Muscle of arm (tissue), 12 donors: ENCODE data around the gene CHTOP. TPM values are rescaled to one million over a fixed set of nuclear protein-coding genes. Genes with fewer than 3 reads are reported as not detected.

ENCODE experiments used
- DNase-seq: peaks from one replicate; pipeline ENCODE4 v3.0.0-alpha.2; 2013
- polyA plus RNA-seq, 12 donors: library from polyadenylated mRNA; unstranded; fragments of 120-200 nt; gene quantifications; one replicate each; pipeline ENCODE4 v1.2.1, GENCODE V29; 2013; ENCODE audit not compliant: insufficient read length in 12 of 12

Gene CHTOP
- polyA plus RNA-seq, 12 donors = 80.0 to 120 (median 87.3) TPM; not detected in 1

- no peak for DNase-seq
Observed at GRCh38 chr1:153684892-153685291, 51.0 kb downstream of the CHTOP start.

GRCh38 chr1:153685544-153686340 lies 51.9 kb downstream of the CHTOP start:
- DNase-seq = no peak

DNA sequence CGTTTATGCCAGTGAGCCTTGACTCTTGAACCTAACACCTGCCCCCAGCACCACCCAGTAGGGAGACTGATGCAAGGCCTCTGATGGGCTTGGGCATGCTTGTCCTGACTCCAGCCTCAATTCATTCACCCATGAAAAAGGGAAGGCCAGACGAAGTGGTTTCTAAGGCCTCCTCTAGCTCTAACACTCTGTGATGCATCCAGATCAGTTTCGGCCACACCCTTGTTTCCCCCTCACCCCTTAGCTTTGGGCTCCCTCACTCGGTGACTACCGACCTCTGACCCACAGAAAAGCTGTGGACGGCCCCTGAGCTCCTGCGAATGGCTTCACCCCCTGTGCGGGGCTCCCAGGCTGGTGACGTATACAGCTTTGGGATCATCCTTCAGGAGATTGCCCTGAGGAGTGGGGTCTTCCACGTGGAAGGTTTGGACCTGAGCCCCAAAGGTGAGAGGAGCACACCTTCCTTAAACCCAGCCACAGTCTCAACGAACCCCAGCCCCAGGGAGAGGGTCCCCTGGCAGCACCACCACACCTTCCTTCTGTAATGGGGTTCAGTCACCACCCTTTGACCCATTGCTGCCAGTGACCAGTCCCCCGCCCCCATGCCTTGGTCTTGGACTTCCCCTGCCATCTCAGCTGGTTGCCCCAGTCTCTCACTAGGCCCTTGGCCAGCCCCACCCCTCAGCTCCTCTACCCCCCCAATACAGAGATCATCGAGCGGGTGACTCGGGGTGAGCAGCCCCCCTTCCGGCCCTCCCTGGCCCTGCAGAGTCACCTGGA lies 53.7 kb downstream of the CHTOP start:
- no peak for DNase-seq

DNA sequence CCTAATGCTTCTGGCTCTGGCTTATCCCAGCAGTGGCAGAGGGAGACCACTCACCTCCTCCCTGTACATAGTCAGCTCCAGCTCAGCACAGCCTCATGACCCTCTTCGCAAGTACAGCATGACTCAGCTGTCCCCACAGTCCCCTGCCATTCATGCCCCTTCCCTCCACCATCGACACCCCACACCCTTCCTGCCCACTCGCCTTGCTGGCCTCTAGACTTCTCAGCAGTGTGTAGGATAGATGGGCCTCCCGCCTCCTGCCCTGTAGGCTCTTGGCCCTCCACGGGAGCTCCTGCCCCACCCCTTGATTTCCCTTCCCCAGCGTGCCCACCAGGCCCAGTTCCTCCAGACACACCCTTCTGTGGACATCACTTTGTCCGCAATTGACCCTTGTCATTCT lies 54.4 kb downstream of the CHTOP start:
- no peak for DNase-seq

DNA sequence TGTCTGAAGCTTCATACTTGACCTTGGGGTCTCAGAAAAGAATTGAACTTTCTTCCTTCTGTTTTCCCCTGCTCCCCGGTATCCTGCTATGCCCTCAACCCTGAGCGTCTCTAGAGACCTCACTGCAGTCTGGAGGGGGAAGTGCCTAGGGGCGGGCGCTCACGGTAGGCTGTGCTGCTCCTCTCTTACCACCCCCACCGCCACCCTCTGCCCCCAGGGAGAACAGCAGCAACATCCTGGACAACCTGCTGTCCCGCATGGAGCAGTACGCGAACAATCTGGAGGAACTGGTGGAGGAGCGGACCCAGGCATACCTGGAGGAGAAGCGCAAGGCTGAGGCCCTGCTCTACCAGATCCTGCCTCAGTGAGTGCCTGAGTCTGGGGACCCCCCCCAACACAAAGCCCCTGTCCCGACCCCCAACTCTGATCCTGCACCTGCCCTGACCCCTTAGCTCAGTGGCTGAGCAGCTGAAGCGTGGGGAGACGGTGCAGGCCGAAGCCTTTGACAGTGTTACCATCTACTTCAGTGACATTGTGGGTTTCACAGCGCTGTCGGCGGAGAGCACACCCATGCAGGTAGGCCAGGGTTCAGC lies 55.0 kb downstream of the CHTOP start:
- DNase-seq = no peak

- no peak for DNase-seq
Observed at GRCh38 chr1:153693466-153693865, 59.6 kb downstream of the CHTOP start.

Other genes starting within 250 kb of the CHTOP start
- 10 to 100 TPM in 6 of 12 donors, 1 to 10 TPM in 4, not detected in 2; 6.5 to 52.7 (median 11.1) TPM for gene S100A8, start 243.0 kb upstream of the CHTOP start, polyA plus RNA-seq
- gene S100A7A, start 217.5 kb upstream of the CHTOP start, polyA plus RNA-seq = not detected
- not detected for gene S100A7, start 173.4 kb upstream of the CHTOP start, polyA plus RNA-seq
- gene S100A6, start 98.1 kb upstream of the CHTOP start, polyA plus RNA-seq = 100 to 1,000 TPM in 11 of 12 donors, not detected in 1; 152 to 697 (median 212) TPM
- gene S100A5, start 93.1 kb upstream of the CHTOP start, polyA plus RNA-seq = under 1 TPM in 4 of 12 donors, not detected in 8; 0.22 to 0.45 (median 0.37) TPM
- 100 to 1,000 TPM in 11 of 12 donors, not detected in 1; 113 to 274 (median 192) TPM for gene S100A4, start 88.3 kb upstream of the CHTOP start, polyA plus RNA-seq
- 1 to 10 TPM in 5 of 12 donors, under 1 TPM in 5, not detected in 2; 0.35 to 3.5 (median 1.00) TPM for gene S100A3, start 84.8 kb upstream of the CHTOP start, polyA plus RNA-seq
- gene S100A2, start 68.2 kb upstream of the CHTOP start, polyA plus RNA-seq = 10 to 100 TPM in 2 of 12 donors, 1 to 10 TPM in 7, under 1 TPM in 1, not detected in 2; 0.89 to 14.0 (median 1.8) TPM
- gene S100A16, start 20.9 kb upstream of the CHTOP start, polyA plus RNA-seq = 100 to 1,000 TPM in 1 of 12 donors, 10 to 100 TPM in 10, not detected in 1; 44.8 to 115 (median 49.2) TPM
- 100 to 1,000 TPM in 1 of 12 donors, 10 to 100 TPM in 3, 1 to 10 TPM in 1, under 1 TPM in 5, not detected in 2; 0.29 to 118 (median 0.99) TPM for gene S100A14, start 17.7 kb upstream of the CHTOP start, polyA plus RNA-seq
- 100 to 1,000 TPM in 1 of 12 donors, 10 to 100 TPM in 10, not detected in 1; 50.0 to 138 (median 67.6) TPM for gene S100A13, start 6.6 kb upstream of the CHTOP start, polyA plus RNA-seq
- gene S100A1, start 5.6 kb upstream of the CHTOP start, polyA plus RNA-seq = 10 to 100 TPM in 4 of 12 donors, 1 to 10 TPM in 6, not detected in 2; 2.9 to 20.1 (median 7.0) TPM
- 10 to 100 TPM in 11 of 12 donors, not detected in 1; 31.5 to 54.8 (median 50.2) TPM for gene SNAPIN, start 24.6 kb downstream of the CHTOP start, polyA plus RNA-seq
- gene ILF2, start 36.9 kb downstream of the CHTOP start, polyA plus RNA-seq = 100 to 1,000 TPM in 11 of 12 donors, not detected in 1; 131 to 211 (median 169) TPM
- 10 to 100 TPM in 11 of 12 donors, not detected in 1; 12.0 to 16.5 (median 13.0) TPM for gene NPR1, start 44.6 kb downstream of the CHTOP start, polyA plus RNA-seq
- gene INTS3, start 94.0 kb downstream of the CHTOP start, polyA plus RNA-seq = 100 to 1,000 TPM in 1 of 12 donors, 10 to 100 TPM in 11; 34.5 to 239 (median 37.6) TPM
- 10 to 100 TPM in 11 of 12 donors, not detected in 1; 17.8 to 56.9 (median 19.3) TPM for gene SLC27A3, start 141.3 kb downstream of the CHTOP start, polyA plus RNA-seq